ENCODE measurements around the gene SLC26A9.
"Not testable (repeated sequence)": the region's sequence is repeated elsewhere in the genome, so short reads cannot be mapped to it uniquely, and the experiment has no call there.

SLC26A9 gene

GRCh38 chr1:205925736-205926135 lies 17.5 kb downstream of the SLC26A9 start:
- peak; percentile 95 for DNase-seq

GRCh38 chr1:205924460-205924790 lies 18.8 kb downstream of the SLC26A9 start:
- no peak for DNase-seq

- no peak for DNase-seq
Observed at GRCh38 chr1:205923651-205924459, 19.4 kb downstream of the SLC26A9 start.

- DNase-seq = no peak
Observed at GRCh38 chr1:205922806-205923205, 20.4 kb downstream of the SLC26A9 start.

GRCh38 chr1:205922314-205922713 lies 20.9 kb downstream of the SLC26A9 start:
- no peak for DNase-seq

GRCh38 chr1:205921570-205921909 lies 21.7 kb downstream of the SLC26A9 start:
- no peak for DNase-seq

- no peak for DNase-seq
Observed at GRCh38 chr1:205920861-205921569, 22.2 kb downstream of the SLC26A9 start.

GRCh38 chr1:205920159-205920558 lies 23.1 kb downstream of the SLC26A9 start:
- DNase-seq = peak; percentile 70

- peak; percentile 80 for DNase-seq
Observed at GRCh38 chr1:205918955-205919746, 24.1 kb downstream of the SLC26A9 start.

GRCh38 chr1:205917466-205918238 lies 25.6 kb downstream of the SLC26A9 start:
- DNase-seq = no peak

GRCh38 chr1:205916541-205916940 lies 26.7 kb downstream of the SLC26A9 start:
- peak; percentile 38 for DNase-seq

GRCh38 chr1:205915354-205915990 lies 27.8 kb downstream of the SLC26A9 start:
- DNase-seq = no peak

GRCh38 chr1:205914730-205915129 lies 28.5 kb downstream of the SLC26A9 start:
- no peak for DNase-seq

GRCh38 chr1:205914155-205914507 lies 29.1 kb downstream of the SLC26A9 start:
- DNase-seq = no peak

- peak; percentile 49 for DNase-seq
Observed at GRCh38 chr1:205913451-205914154, 29.7 kb downstream of the SLC26A9 start.

GRCh38 chr1:205907794-205908193 lies 35.5 kb downstream of the SLC26A9 start:
- peak; percentile 62 for DNase-seq

GRCh38 chr1:205905095-205905494 lies 38.2 kb downstream of the SLC26A9 start:
- DNase-seq = not testable (repeated sequence)

GRCh38 chr1:205896351-205896750 lies 46.9 kb downstream of the SLC26A9 start:
- no peak for DNase-seq

GRCh38 chr1:205894119-205894518 lies 49.1 kb downstream of the SLC26A9 start:
- DNase-seq = not testable (repeated sequence)

- DNase-seq = not testable (repeated sequence)
Observed at GRCh38 chr1:205892175-205892574, 51.1 kb downstream of the SLC26A9 start.

GRCh38 chr1:205891481-205891880 lies 51.8 kb downstream of the SLC26A9 start:
- peak; percentile 67 for DNase-seq

GRCh38 chr1:205890631-205891030 lies 52.6 kb downstream of the SLC26A9 start:
- DNase-seq = not testable (repeated sequence)
